CD4-positive, alpha-beta memory T cell (primary cell): Measurements from ENCODE around the gene NYAP2. TPM values are rescaled to one million over a fixed set of nuclear protein-coding genes. Genes with fewer than 3 reads are reported as not detected.
A peak's percentile ranks its signal among the peaks of the same experiment; 100 is the strongest.

Experiments used
- CTCF ChIA-PET: fragments of 350-600 bp; sonication (Branson Sonifier 250); formaldehyde crosslinking; loops from one replicate; lab custom pipeline; 2021; ENCODE audit warnings: inconsistent platforms; ENCODE audit not compliant: partially characterized antibody; lab: Charles Lee
- POLR2A ChIA-PET: fragments of 350-600 bp; sonication (Branson Sonifier 250); formaldehyde crosslinking; loops from one replicate; lab custom pipeline; 2021; ENCODE audit not compliant: partially characterized antibody; lab: Charles Lee
- DNase-seq, 5 donors: peaks; one replicate each; pipeline versions ENCODE4 v3.0.0 to v3.0.0-alpha.2; 2020 to 2022; ENCODE audit warnings: mixed read lengths in 1 of 5
- H3K27ac ChIP-seq: one replicate; pipeline ENCODE4 v1.7.0; 2013; ENCODE audit warnings: low read depth, low read length
- H3K27me3 ChIP-seq: 2 replicates; pipeline ENCODE4 v1.7.0; 2013; ENCODE audit warnings: mild to moderate bottlenecking, low read length, moderate library complexity; ENCODE audit not compliant: insufficient read depth
- H3K36me3 ChIP-seq: 2 replicates; pipeline ENCODE4 v1.7.0; 2013; ENCODE audit warnings: mild to moderate bottlenecking, low read length, moderate library complexity; ENCODE audit not compliant: insufficient read depth
- H3K4me1 ChIP-seq: 2 replicates; pipeline ENCODE4 v1.7.0; 2013; ENCODE audit warnings: mild to moderate bottlenecking, low read length, moderate library complexity; ENCODE audit not compliant: insufficient read depth
- H3K4me3 ChIP-seq, 2 donors: one replicate each; pipeline ENCODE4 v1.7.0; 2013; ENCODE audit warnings: low read length in 2 of 2, mild to moderate bottlenecking in 1 of 2
- H3K9me3 ChIP-seq, 2 donors: one replicate each; pipeline ENCODE4 v1.7.0; 2013; ENCODE audit warnings: low read length in 2 of 2, control low read depth in 1 of 2; ENCODE audit not compliant: control insufficient read depth in 1 of 2
- H3K27ac Mint-ChIP-seq, 7 donors: one replicate each; pipeline ENCODE4 v1.8.0; 2020 to 2021; ENCODE audit warnings: mixed read lengths in 7 of 7, mild to moderate bottlenecking in 6 of 7, inconsistent platforms in 3 of 7, moderate library complexity in 3 of 7
- H3K27me3 Mint-ChIP-seq, 2 donors: one replicate each; pipeline ENCODE4 v1.8.0; 2020 to 2021; ENCODE audit warnings: mixed read lengths in 2 of 2
- H3K36me3 Mint-ChIP-seq, 2 donors: one replicate each; pipeline ENCODE4 v1.8.0; 2020 to 2021; ENCODE audit warnings: mixed read lengths in 2 of 2, inconsistent platforms in 1 of 2, mild to moderate bottlenecking in 1 of 2
- H3K4me1 Mint-ChIP-seq, 4 donors: one replicate each; pipeline ENCODE4 v1.8.0; 2020 to 2021; ENCODE audit warnings: mixed read lengths in 4 of 4, mild to moderate bottlenecking in 1 of 4
- H3K4me3 Mint-ChIP-seq, 8 donors: one replicate each; pipeline ENCODE4 v1.8.0; 2020 to 2021; ENCODE audit warnings: mixed read lengths in 8 of 8, mild to moderate bottlenecking in 7 of 8, moderate library complexity in 6 of 8, inconsistent platforms in 3 of 8
- H3K9me3 Mint-ChIP-seq, 8 donors: one replicate each; pipeline ENCODE4 v1.8.0; 2020 to 2021; ENCODE audit warnings: mixed read lengths in 8 of 8, mild to moderate bottlenecking in 5 of 8, inconsistent platforms in 3 of 8, moderate library complexity in 1 of 8
- intact Hi-C: fragments of 100-400 bp; cut with micrococcal nuclease; formaldehyde crosslinking; loops from one replicate; pipeline ENCODE4 v1.15.1; 2023
- polyA plus RNA-seq, 2 donors: library from polyadenylated mRNA; unstranded; fragments of 300-500 nt; fragmentation: Illumina TruSeq; gene quantifications; one replicate each; pipeline ENCODE4 v1.2.3, GENCODE V29; 2021
- total RNA-seq, 2 experiments: library from RNA; stranded (reverse); gene quantifications; one replicate each; pipeline ENCODE4 v1.2.3, GENCODE V29; 2021

The NYAP2 gene
- total and polyA plus RNA-seq, 4 experiments from 2014 or later, result 0.06 TPM; not detected in 3

DNA sequence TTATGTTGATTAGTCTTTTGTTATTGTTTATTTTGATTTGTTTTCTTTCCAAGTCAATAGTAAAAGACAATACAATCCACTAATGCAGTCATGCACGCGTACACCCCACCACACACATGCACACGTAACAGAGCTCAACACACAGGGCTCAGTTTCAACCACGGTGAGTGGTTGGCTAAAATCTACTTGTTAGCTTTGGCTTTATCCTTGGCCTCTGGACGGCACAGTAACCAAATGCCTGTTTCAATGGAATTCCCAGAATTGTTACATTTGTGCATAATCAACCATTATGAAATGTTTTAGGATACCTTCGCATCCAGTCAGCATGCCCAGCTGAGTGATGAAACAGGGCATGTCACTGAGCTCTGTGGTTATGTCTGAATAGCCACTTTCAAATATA lies 53.2 kb downstream of the NYAP2 start:
- Mint-ChIP-seq H3K36me3 (no peaks in the 10 kb centered on the region), H3K27me3 (peaks cover 10% of the 10 kb centered on the region in 2 donors), H3K4me3 (no peak overlapping the region), H3K4me1 (no peaks in the 10 kb centered on the region), H3K9me3 (no peaks in the 10 kb centered on the region), H3K27ac (no peak overlapping the region)
- Histone ChIP-seq H3K4me3 (no peak overlapping the region), H3K4me1 (no peaks in the 10 kb centered on the region), H3K9me3 (no peaks in the 10 kb centered on the region), H3K27me3 (no peaks in the 10 kb centered on the region), H3K36me3 (no peaks in the 10 kb centered on the region), H3K27ac (no peak overlapping the region)
- ChIA-PET POLR2A (interaction anchor here (1.6 kb wide), 1 partner anchor 11 kb away, joined by 3 read pairs; no protein-coding TSS in a partner anchor), CTCF (no interaction called here)
- DNase-seq, result no peak
- intact Hi-C loops, result no loop called here

DNA sequence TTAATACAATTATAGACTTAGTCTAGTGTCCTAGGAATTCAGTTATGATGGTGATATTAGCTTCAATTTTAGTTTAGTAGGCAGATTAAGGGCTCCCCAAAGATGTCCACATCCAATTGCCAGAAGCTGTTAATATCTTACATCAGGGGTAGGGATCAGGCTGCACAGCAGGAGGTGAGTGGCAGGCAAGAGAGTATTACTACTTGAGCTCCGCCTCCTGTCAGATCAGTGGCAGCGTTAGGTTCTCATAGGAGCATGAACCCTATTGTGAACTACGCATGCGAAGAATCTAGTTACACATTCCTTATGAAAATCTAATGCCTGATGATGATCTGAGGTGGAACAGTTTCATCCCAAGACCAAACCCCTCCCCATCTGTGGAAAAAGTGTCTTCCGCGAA lies 54.9 kb downstream of the NYAP2 start:
- no peak overlapping the region for H3K27ac ChIP-seq
- no peak overlapping the region for H3K4me3 ChIP-seq
- Mint-ChIP-seq H3K36me3 (no peaks in the 10 kb centered on the region), H3K4me1 (no peaks in the 10 kb centered on the region), H3K4me3 (no peak overlapping the region), H3K9me3 (no peaks in the 10 kb centered on the region), H3K27me3 (peaks cover 10% of the 10 kb centered on the region in 2 donors), H3K27ac (no peak overlapping the region)
- H3K4me1 ChIP-seq, result no peaks in the 10 kb centered on the region
- DNase-seq, result no peak
- ChIA-PET CTCF (no interaction called here), POLR2A (no interaction called here)
- H3K36me3 ChIP-seq, result no peaks in the 10 kb centered on the region
- no peaks in the 10 kb centered on the region for H3K9me3 ChIP-seq
- intact Hi-C loops, result no loop called here
- H3K27me3 ChIP-seq, result no peaks in the 10 kb centered on the region

DNA sequence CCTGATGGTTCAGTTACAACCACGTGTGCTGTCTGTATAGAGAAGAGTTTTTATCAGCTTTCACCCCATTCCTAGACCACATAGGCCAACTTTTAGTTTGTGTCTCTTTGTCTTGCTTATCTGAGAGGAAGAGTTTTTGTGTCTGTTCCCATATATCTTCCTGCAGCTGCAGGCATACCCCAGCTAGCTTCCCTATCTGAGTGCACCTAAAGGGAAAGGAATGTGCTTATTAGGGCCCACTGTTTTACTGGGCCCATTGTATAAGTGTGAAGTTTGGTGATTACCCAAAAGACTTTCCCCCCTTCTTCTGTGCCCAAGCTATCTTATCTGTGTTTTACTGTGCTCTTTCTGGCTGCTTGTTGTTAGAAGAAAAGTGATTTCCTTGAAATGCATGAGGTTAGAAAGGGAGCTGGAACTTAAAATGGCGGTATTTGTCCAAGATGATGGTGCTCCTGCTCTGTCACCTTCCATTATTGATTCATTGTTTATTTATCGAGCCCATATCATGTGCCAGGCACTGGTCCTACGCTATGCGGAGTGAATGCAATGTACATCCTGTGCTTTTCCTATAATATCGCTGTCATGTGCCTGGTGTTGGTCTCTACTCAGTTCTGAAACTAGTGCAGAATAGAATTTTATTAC lies 57.2 kb downstream of the NYAP2 start:
- peaks cover 9 to 11% of the 10 kb centered on the region in 2 donors for H3K27me3 Mint-ChIP-seq
- H3K4me3 Mint-ChIP-seq, result no peak overlapping the region
- ChIA-PET POLR2A (no interaction called here), CTCF (no interaction called here)
- H3K9me3 ChIP-seq, result no peaks in the 10 kb centered on the region
- no peaks in the 10 kb centered on the region for H3K4me1 Mint-ChIP-seq
- H3K27ac ChIP-seq, result no peak overlapping the region
- intact Hi-C loops, result no loop called here
- no peaks in the 10 kb centered on the region for H3K27me3 ChIP-seq
- no peaks in the 10 kb centered on the region for H3K9me3 Mint-ChIP-seq
- H3K36me3 ChIP-seq, result no peaks in the 10 kb centered on the region
- DNase-seq, result no peak
- no peak overlapping the region for H3K4me3 ChIP-seq
- no peaks in the 10 kb centered on the region for H3K4me1 ChIP-seq
- H3K27ac Mint-ChIP-seq, result no peak overlapping the region
- no peaks in the 10 kb centered on the region for H3K36me3 Mint-ChIP-seq

GRCh38 chr2:225457482-225457881 lies 58.0 kb downstream of the NYAP2 start:
- H3K36me3 ChIP-seq, result no peaks in the 10 kb centered on the region
- H3K4me1 ChIP-seq, result no peaks in the 10 kb centered on the region
- Mint-ChIP-seq H3K4me1 (no peaks in the 10 kb centered on the region), H3K4me3 (no peak overlapping the region), H3K27ac (no peak overlapping the region), H3K9me3 (no peaks in the 10 kb centered on the region), H3K27me3 (peaks cover 9 to 11% of the 10 kb centered on the region in 2 donors), H3K36me3 (no peaks in the 10 kb centered on the region)
- no peak overlapping the region for H3K27ac ChIP-seq
- intact Hi-C loops, result no loop called here
- POLR2A ChIA-PET, result no interaction called here
- no peak for DNase-seq
- CTCF ChIA-PET, result no interaction called here
- no peak overlapping the region for H3K4me3 ChIP-seq
- H3K27me3 ChIP-seq, result no peaks in the 10 kb centered on the region
- H3K9me3 ChIP-seq, result no peaks in the 10 kb centered on the region

- peaks cover 0 to 4% (median 1%) of the 10 kb centered on the region in 4 donors for H3K4me1 Mint-ChIP-seq
- H3K36me3 Mint-ChIP-seq, result no peaks in the 10 kb centered on the region
- Histone ChIP-seq H3K9me3 (no peaks in the 10 kb centered on the region), H3K36me3 (no peaks in the 10 kb centered on the region), H3K27ac (no peak overlapping the region), H3K4me1 (peaks cover 1% of the 10 kb centered on the region), H3K4me3 (no peak overlapping the region), H3K27me3 (no peaks in the 10 kb centered on the region)
- intact Hi-C loops, result no loop called here
- no peaks in the 10 kb centered on the region for H3K9me3 Mint-ChIP-seq
- H3K27ac Mint-ChIP-seq, result no peak overlapping the region
- peaks cover 9 to 11% of the 10 kb centered on the region in 2 donors for H3K27me3 Mint-ChIP-seq
- ChIA-PET POLR2A (no interaction called here), CTCF (interaction anchor here (1.4 kb wide), 1 partner anchor 12 kb away, joined by 3 read pairs; no protein-coding TSS in a partner anchor)
- H3K4me3 Mint-ChIP-seq, result no peak overlapping the region
- DNase-seq, result no peak
These were observed 59.1 kb downstream of the NYAP2 start for GRCh38 chr2:225458431-225459117.

- H3K9me3 ChIP-seq, result no peaks in the 10 kb centered on the region
- CTCF ChIA-PET, result no interaction called here
- intact Hi-C loops, result no loop called here
- POLR2A ChIA-PET, result no interaction called here
- no peak overlapping the region for H3K27ac Mint-ChIP-seq
- H3K36me3 Mint-ChIP-seq, result peaks cover 6 to 8% of the 10 kb centered on the region in 2 donors
- peaks cover 14 to 20% (median 18%) of the 10 kb centered on the region in 4 donors for H3K4me1 Mint-ChIP-seq
- no peaks in the 10 kb centered on the region for H3K9me3 Mint-ChIP-seq
- H3K4me3 ChIP-seq, result no peak overlapping the region
- H3K27me3 ChIP-seq, result no peaks in the 10 kb centered on the region
- no peak overlapping the region for H3K27ac ChIP-seq
- H3K4me1 ChIP-seq, result peaks cover 15% of the 10 kb centered on the region
- no peaks in the 10 kb centered on the region for H3K36me3 ChIP-seq
- no peak for DNase-seq
- no peak overlapping the region for H3K4me3 Mint-ChIP-seq
- H3K27me3 Mint-ChIP-seq, result peaks cover 5 to 6% of the 10 kb centered on the region in 2 donors
These were observed 62.9 kb downstream of the NYAP2 start for GRCh38 chr2:225462417-225462816.

DNA sequence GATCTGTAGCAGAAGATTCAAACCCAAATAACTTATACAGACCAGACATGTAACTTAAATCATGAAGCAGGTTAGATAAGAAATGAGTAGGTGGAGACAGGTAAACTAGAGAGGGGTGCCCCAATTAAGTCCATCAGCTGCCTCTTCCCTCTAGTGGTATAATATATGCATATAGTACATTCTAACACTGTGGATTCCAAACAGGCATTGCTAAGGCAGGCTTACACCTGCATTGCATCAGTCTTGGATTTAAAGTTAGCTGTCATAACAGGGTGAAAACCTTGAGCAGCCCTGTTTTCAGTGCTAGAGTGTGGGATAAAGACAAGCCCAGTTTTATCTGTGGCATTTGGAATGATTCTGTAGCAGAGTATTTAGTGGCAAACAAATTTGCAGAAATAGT lies 63.4 kb downstream of the NYAP2 start:
- intact Hi-C loops, result no loop called here
- peaks cover 14 to 20% (median 18%) of the 10 kb centered on the region in 4 donors for H3K4me1 Mint-ChIP-seq
- peaks cover 2 to 3% of the 10 kb centered on the region in 2 donors for H3K27me3 Mint-ChIP-seq
- ChIA-PET POLR2A (no interaction called here), CTCF (no interaction called here)
- no peak for DNase-seq
- H3K4me3 Mint-ChIP-seq, result peak overlapping the region in 2 of 8 donors; percentile 19 to 69
- H3K36me3 Mint-ChIP-seq, result peaks cover 6 to 8% of the 10 kb centered on the region in 2 donors
- peaks cover 15% of the 10 kb centered on the region for H3K4me1 ChIP-seq
- no peaks in the 10 kb centered on the region for H3K9me3 Mint-ChIP-seq
- no peaks in the 10 kb centered on the region for H3K27me3 ChIP-seq
- no peaks in the 10 kb centered on the region for H3K36me3 ChIP-seq
- no peak overlapping the region for H3K27ac ChIP-seq
- no peak overlapping the region for H3K4me3 ChIP-seq
- no peak overlapping the region for H3K27ac Mint-ChIP-seq
- H3K9me3 ChIP-seq, result no peaks in the 10 kb centered on the region
